ENCODE results near the gene EFNB1. TPM values are rescaled to one million over a fixed set of nuclear protein-coding genes. Genes with fewer than 3 reads are reported as not detected.

Gene EFNB1
- total RNA-seq, 2 experiments from 2014 or later, result 2.9 to 3.1 TPM

GRCh38 chrX:68827848-68828624 is 785 bp upstream of the EFNB1 start:
- ATAC-seq (ENCODE audit: poor library complexity) (peak; percentile 39), DNase-seq (peak; percentile 55 to 82 (median 69))
- peaks cover 0 to 2% of the 10 kb centered on the region in 2 experiments for H3K27me3 ChIP-seq (ENCODE audit: control insufficient read depth in 1 of 2, insufficient read depth in 2 of 2, low read length in 2 of 2)
- TF ChIP-seq CTCF (IDR thresholded peaks at IDR 0.05), result peak; percentile 72
- POLR2A ChIA-PET, result interaction anchor here (0.6 to 2.6 kb wide), 8 partner anchors 9 to 1305 kb away, joined by 3 to 14 read pairs (median 6); partner anchors contain the start of genes IGBP1 and PJA1
- H3K27me3 Mint-ChIP-seq, result no peaks in the 10 kb centered on the region
- H3K4me1 ChIP-seq (ENCODE audit: insufficient read depth, low read length), result peaks cover 35% of the 10 kb centered on the region
- intact Hi-C loops (cut with DNase I, micrococcal nuclease), result loop anchor here (1.0 to 10.0 kb wide), 5 partner anchors 337 to 1307 kb away; partner anchors contain the start of genes IGBP1 (in 1 of the 2) and PJA1 (in 1 of the 2)
- H3K36me3 ChIP-seq (ENCODE audit: insufficient read depth, low read length), result no peaks in the 10 kb centered on the region
- H3K4me3 ChIP-seq (ENCODE audit: low read length), result peak overlapping the region; percentile 80
- no peaks in the 10 kb centered on the region for H3K9me3 ChIP-seq (ENCODE audit: control insufficient read depth in 1 of 2, insufficient read depth in 1 of 2, low read length in 2 of 2)
- H3K36me3 Mint-ChIP-seq (ENCODE audit: low read depth), result peaks cover 5% of the 10 kb centered on the region
- no peak overlapping the region for H3K27ac ChIP-seq (ENCODE audit: low read depth in 1 of 2, low read length in 2 of 2)
- H3K4me1 Mint-ChIP-seq (ENCODE audit: low read depth), result peaks cover 23% of the 10 kb centered on the region
- CTCF ChIA-PET, result interaction anchor here (0.6 to 1.6 kb wide), 7 partner anchors 9 to 1305 kb away, joined by 3 to 12 read pairs (median 3); partner anchors contain the start of genes IGBP1 and PJA1
- peak overlapping the region; percentile 63 for H3K27ac Mint-ChIP-seq
- peak overlapping the region; percentile 94 for H3K4me3 Mint-ChIP-seq
- no peaks in the 10 kb centered on the region for H3K9me3 Mint-ChIP-seq

GRCh38 chrX:68829582-68830418 is 979 bp downstream of the EFNB1 start:
- ATAC-seq (ENCODE audit: poor library complexity) (no peak), DNase-seq (peak in 5 of 14 experiments; percentile 1 to 44 (median 20))
- Histone ChIP-seq H3K27ac (ENCODE audit: low read depth in 1 of 2, low read length in 2 of 2) (no peak overlapping the region), H3K4me3 (ENCODE audit: low read length) (peak overlapping the region; percentile 80), H3K36me3 (ENCODE audit: insufficient read depth, low read length) (no peaks in the 10 kb centered on the region), H3K9me3 (ENCODE audit: control insufficient read depth in 1 of 2, insufficient read depth in 1 of 2, low read length in 2 of 2) (no peaks in the 10 kb centered on the region), H3K27me3 (ENCODE audit: control insufficient read depth in 1 of 2, insufficient read depth in 2 of 2, low read length in 2 of 2) (peaks cover 0 to 2% of the 10 kb centered on the region in 2 experiments), H3K4me1 (ENCODE audit: insufficient read depth, low read length) (peaks cover 35% of the 10 kb centered on the region)
- Mint-ChIP-seq H3K27me3 (no peaks in the 10 kb centered on the region), H3K4me1 (ENCODE audit: low read depth) (peaks cover 23% of the 10 kb centered on the region), H3K9me3 (no peaks in the 10 kb centered on the region), H3K27ac (no peak overlapping the region), H3K4me3 (peak overlapping the region; percentile 89), H3K36me3 (ENCODE audit: low read depth) (peaks cover 5% of the 10 kb centered on the region)
- intact Hi-C loops (cut with DNase I, micrococcal nuclease), result loop anchor here in 1 of 2 experiments (2.0 to 10.0 kb wide), 3 partner anchors 335 to 1305 kb away; partner anchors contain the start of genes IGBP1 and PJA1
- TF ChIP-seq CTCF (IDR thresholded peaks at IDR 0.05), result no peak
- ChIA-PET POLR2A (interaction anchor here (0.6 to 2.6 kb wide), 6 partner anchors 7 to 1303 kb away, joined by 3 to 14 read pairs (median 4); partner anchors contain the start of genes IGBP1 and PJA1), CTCF (no interaction called here)

Measured in CD4-positive, alpha-beta T cell (primary cell).